K562 (cell line): ENCODE results near the gene HOXC5. TPM values are rescaled to one million over a fixed set of nuclear protein-coding genes. Genes with fewer than 3 reads are reported as not detected.

Experiments used
- ATAC-seq: fragments of 200-7000 bp; cut with Tn5 transposase; 3 replicates; pipeline ENCODE4 v1.9.1; 2020; ENCODE audit warnings: moderate library complexity
- BruUV-seq: library from RNA; stranded (reverse); fragments of 400-500 nt; replicated peaks from 2 replicates; lab custom pipeline; 2021; lab: Mats Ljungman, UMichigan
- CTCF ChIA-PET: fragments of 300-600 bp; formaldehyde crosslinking; extraction: SDS; loops from one replicate; lab custom pipeline; 2021; ENCODE audit warnings: low intra/inter-chr PET ratio; lab: Yijun Ruan, JAX
- POLR2A ChIA-PET: fragments of 300-600, 350-650 bp; sonication (Branson Sonifier 250); formaldehyde crosslinking; extraction: SDS; loops from one replicate; lab custom pipeline; 2021; ENCODE audit warnings: antibody characterized with exemption, inconsistent platforms; lab: Yijun Ruan, JAX
- DNase-seq, 4 experiments: peaks; one replicate each; pipeline versions ENCODE4 v3.0.0 to v3.0.0-alpha.2; 2011 to 2018; ENCODE audit warnings: low spot score in 3 of 4, mixed read lengths in 3 of 4; ENCODE audit errors: extremely low read depth in 1 of 4
- FAIRE-seq: peaks from 2 replicates; lab custom pipeline; 2011; peaks lifted over from hg19 to GRCh38; lab: Jason Lieb, UNC
- H2AFZ ChIP-seq: 2 replicates; pipeline ENCODE4 v1.6.0; 2011; ENCODE audit warnings: low read depth, low read length, control low read depth, inconsistent platforms
- H3K27ac ChIP-seq: fragments of 200-600 bp; 3 replicates; pipeline ENCODE4 v1.8.0; 2011; ENCODE audit warnings: low read depth, mild to moderate bottlenecking, control low read depth, inconsistent platforms, low read length, moderate library complexity, mixed read lengths; ENCODE audit errors: extremely low read depth
- H3K27me3 ChIP-seq, 2 experiments: fragments of 300-600 bp in 1 of 2; 2 replicates in 1 of 2; 3 replicates in 1 of 2; pipeline versions ENCODE4 v1.6.0 to v1.8.0; 2011; ENCODE audit warnings: inconsistent platforms in 2 of 2, low read length in 2 of 2, mild to moderate bottlenecking in 1 of 2, mixed read lengths in 1 of 2, moderate library complexity in 1 of 2; ENCODE audit not compliant: control insufficient read depth in 2 of 2, insufficient read depth in 2 of 2
- H3K36me3 ChIP-seq: fragments of 300-600 bp; 3 replicates; pipeline ENCODE4 v1.8.0; 2011; ENCODE audit warnings: mild to moderate bottlenecking, low read length, inconsistent platforms; ENCODE audit not compliant: control insufficient read depth, insufficient read depth
- H3K4me1 ChIP-seq, 2 experiments: fragments of 200-600 bp in 1 of 2; replicated peaks in 1 of 2; 2 replicates in 1 of 2; 3 replicates in 1 of 2; pipeline versions ENCODE4 v1.5.1 to v1.8.0; 2011; ENCODE audit warnings: inconsistent platforms in 2 of 2, low read length in 2 of 2, mild to moderate bottlenecking in 1 of 2, mixed read lengths in 1 of 2, moderate library complexity in 1 of 2; ENCODE audit not compliant: control insufficient read depth in 2 of 2, insufficient read depth in 2 of 2
- H3K4me2 ChIP-seq: 2 replicates; pipeline ENCODE4 v1.6.1; 2011; ENCODE audit warnings: low read length, control low read depth, inconsistent platforms, mixed read lengths; ENCODE audit not compliant: insufficient read depth
- H3K4me3 ChIP-seq: fragments of 200-600 bp; sonication (generic), shearing (Covaris generic); 2 replicates; pipeline ENCODE4 v1.5.1; 2016; ENCODE audit warnings: control low read depth, inconsistent platforms
- H3K79me2 ChIP-seq: fragments of 200-600 bp; 3 replicates; pipeline ENCODE4 v1.8.0; 2011; ENCODE audit warnings: low read length, inconsistent platforms; ENCODE audit not compliant: control insufficient read depth, insufficient read depth
- H3K9ac ChIP-seq, 2 experiments: 2 replicates each; pipeline versions ENCODE4 v1.6.0 to v1.6.1; 2011; ENCODE audit warnings: low read depth in 2 of 2, low read length in 2 of 2, control low read depth in 1 of 2, inconsistent platforms in 1 of 2, mild to moderate bottlenecking in 1 of 2, mixed read lengths in 1 of 2; ENCODE audit not compliant: insufficient read depth in 1 of 2
- H3K9me1 ChIP-seq: one replicate; pipeline ENCODE4 v1.6.0; 2011; ENCODE audit warnings: inconsistent platforms, mild to moderate bottlenecking, low read length, moderate library complexity; ENCODE audit not compliant: control insufficient read depth, insufficient read depth
- H3K9me3 ChIP-seq: replicated peaks from 2 replicates; pipeline ENCODE4 v1.5.1; 2011; ENCODE audit warnings: low read depth, low read length, inconsistent platforms; ENCODE audit not compliant: control insufficient read depth, insufficient read depth
- H4K20me1 ChIP-seq: replicated peaks from 2 replicates; pipeline ENCODE4 v1.6.1; 2011; ENCODE audit warnings: low read length, inconsistent platforms, mixed read lengths; ENCODE audit not compliant: control insufficient read depth, insufficient read depth
- AFF1 ChIP-seq, 2 experiments: fragments of 450-650 bp; IDR thresholded peaks; 2 replicates each; pipeline ENCODE4 v1.6.1; 2018; ENCODE audit warnings: mild to moderate bottlenecking in 2 of 2, low read depth in 1 of 2; ENCODE audit not compliant: partially characterized antibody in 2 of 2
- FIP1L1 ChIP-seq: fragments of 200-400 bp; formaldehyde crosslinking; IDR thresholded peaks from 2 replicates; pipeline ENCODE4 v1.6.1; 2018; ENCODE audit warnings: mild to moderate bottlenecking, low read depth, low read length; ENCODE audit not compliant: poor library complexity, severe bottlenecking
- FOXA3 ChIP-seq, 2 experiments: fragments of 450-650 bp in 1 of 2; sonication (generic) in 1 of 2; formaldehyde crosslinking; IDR thresholded peaks in 1 of 2; conservative IDR thresholded peaks in 1 of 2; 2 replicates each; pipeline versions ENCODE4 v1.4.0 to v1.8.0; 2020 to 2022; ENCODE audit warnings: mild to moderate bottlenecking in 2 of 2, missing genetic modification reagents in 1 of 2
- HCFC1 ChIP-seq: IDR thresholded peaks from 2 replicates; pipeline ENCODE4 v1.6.1; 2012; ENCODE audit warnings: low read depth, low read length, improper control_type of control experiment
- HEY1 ChIP-seq: fragments of 250-450 bp; sonication (Bioruptor Pico); IDR thresholded peaks from 2 replicates; pipeline ENCODE4 v1.5.0; 2020; ENCODE audit warnings: mild to moderate bottlenecking, moderate library complexity, borderline replicate concordance
- MITF ChIP-seq: IDR thresholded peaks from 2 replicates; pipeline ENCODE4 v1.6.1; 2014; ENCODE audit warnings: antibody characterized with exemption
- PKNOX1 ChIP-seq: fragments of 450-650 bp; IDR thresholded peaks from 2 replicates; pipeline ENCODE4 v1.6.1; 2016
- ZNF263 ChIP-seq: sonication (generic); formaldehyde crosslinking; IDR thresholded peaks from 2 replicates; pipeline ENCODE4 v1.8.0; 2022; ENCODE audit warnings: mild to moderate bottlenecking, missing genetic modification reagents, borderline replicate concordance
- WGBS: fragments of 100-300 bp; shearing (Covaris generic); methylation state at CpG from one replicate; pipeline ENCODE4 v1.1.6; 2016; ENCODE audit warnings: low coverage, mixed read lengths; ENCODE audit not compliant: insufficient coverage; ENCODE audit errors: missing lambda C conversion rate; 5-methylcytosine and 5-hydroxymethylcytosine counted together
- in situ Hi-C: fragments of 300-500 bp; cut with MboI; formaldehyde crosslinking; loops from 4 replicates; pipeline ENCODE4 v1.15.0; 2018; ENCODE audit warnings: inconsistent platforms, mixed read lengths
- intact Hi-C: fragments of 100-400 bp; cut with micrococcal nuclease; formaldehyde crosslinking; loops from 2 replicates; pipeline ENCODE4 v1.14.2; 2022
- polyA plus RNA-seq, 8 experiments: library from polyadenylated mRNA; depleted of rRNA in 4 of 8; stranded (reverse) in 5 of 8; unstranded in 3 of 8; fragments of >200 nt; fragmentation: Nextera tagmentation in 2 of 8; fragmentation: Illumina TruSeq in 1 of 8; extraction: Ambion mirVana in 2 of 8; extraction: Trizol in 1 of 8; gene quantifications; 2 replicates each; pipeline versions ENCODE4 v1.2.1 to v1.2.3, GENCODE V29; 2011 to 2014; ENCODE audit warnings: inconsistent platforms in 1 of 8, missing spikeins in 1 of 8
- total RNA-seq, 7 experiments: library from RNA; depleted of rRNA in 6 of 7; stranded (reverse); fragments of >200 nt in 6 of 7; fragmentation: Illumina TruSeq in 2 of 7; extraction: Trizol in 2 of 7; gene quantifications; 2 replicates each; pipeline versions ENCODE4 v1.2.1 to v1.2.3, GENCODE V29; 2011 to 2021; ENCODE audit warnings: low replicate concordance in 1 of 7

The HOXC5 gene
- total and polyA plus RNA-seq, 9 of the 15 experiments (the other 6 are each of a cell fraction or from before 2014, with no cell fraction given) = 0.10 to 0.44 (median 0.18) TPM; not detected in 4

DNA sequence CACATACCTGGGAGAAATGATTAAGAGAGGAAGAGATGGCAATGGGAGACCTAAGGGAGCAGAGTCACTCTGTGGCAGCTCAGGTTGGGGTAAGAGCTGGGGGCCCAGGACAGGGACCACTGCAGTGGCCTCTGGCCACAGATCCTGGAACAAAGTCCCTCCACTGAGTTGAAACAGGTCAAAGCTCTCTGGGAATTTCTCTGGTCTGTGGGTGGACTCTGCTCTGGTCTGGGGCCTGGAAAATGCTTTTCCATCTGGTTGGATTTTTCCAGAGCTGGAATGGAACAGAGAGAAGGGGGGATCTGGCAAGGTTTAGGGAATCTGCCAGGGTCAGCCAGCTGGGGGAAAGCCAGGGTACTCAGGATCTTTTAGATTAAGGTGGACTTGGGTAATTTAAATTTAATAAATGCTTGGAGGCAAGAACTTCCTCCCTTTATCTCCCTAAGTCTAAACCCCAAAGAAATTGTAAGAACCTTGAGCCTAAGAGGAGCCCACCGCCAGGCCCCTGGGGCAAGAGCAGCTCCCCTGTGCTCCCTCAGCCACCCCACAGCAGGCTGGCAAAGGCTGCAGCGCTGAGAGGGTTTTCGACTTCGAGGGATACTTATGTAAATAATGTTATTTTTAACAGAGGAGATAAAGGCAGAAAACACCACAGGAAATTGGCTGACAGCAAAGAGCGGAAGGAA lies 44.2 kb upstream of the HOXC5 start (continued):
- TF ChIP-seq FOXA3 (CRISPR knock-in tag; conservative IDR thresholded peaks at IDR 0.05 in 1 of 2, IDR thresholded peaks at IDR 0.05 in 1 of 2) = 0 out of 4 replicates have a peak, but pooled peaks of 1 of the 2 experiments have one; percentile 17
- no peak for TF ChIP-seq FIP1L1
- TF ChIP-seq, all 486 proteins: peak for 4

- POLR2A ChIA-PET = interaction anchor here (0.7 to 3.2 kb wide), 5 partner anchors 10 to 218 kb away, joined by 3 to 43 read pairs (median 5); partner anchors contain the start of gene HOXC9
- Histone ChIP-seq H3K4me2 (peak overlapping the region; percentile 59), H3K36me3 (no peaks in the 10 kb centered on the region), H2AFZ (peak overlapping the region; percentile 71), H3K9ac (peak overlapping the region in 1 of 2 experiments; percentile 64; a peak in 1 of 4 replicates), H3K27me3 (peaks cover 0 to 10% of the 10 kb centered on the region in 2 experiments; a peak in 2 of 5 replicates), H3K79me2 (no peaks in the 10 kb centered on the region), H3K27ac (no peak overlapping the region), H3K4me3 (peak overlapping the region; percentile 1; the same call in 1 of the 2 replicates), H3K9me1 (no peaks in the 10 kb centered on the region), H3K9me3 (no peaks in the 10 kb centered on the region), H4K20me1 (no peaks in the 10 kb centered on the region), H3K4me1 (peaks cover 43 to 51% of the 10 kb centered on the region in 2 experiments)
- BruUV-seq = no TSS peak
- WGBS = 6% methylated on average over 23 of the region's 28 CpGs
- CTCF ChIA-PET = interaction anchor here (0.5 to 1.3 kb wide), 5 partner anchors 16 to 246 kb away, joined by 3 to 4 read pairs (median 3); no protein-coding TSS in a partner anchor
- peak; percentile 98 for FAIRE-seq
- ATAC-seq = peak; percentile 59
- DNase-seq = peak in 2 of 4 experiments; percentile 50 to 78
- in situ Hi-C loops = loop anchor here (5.0 to 10.0 kb wide), 2 partner anchors 213 to 375 kb away; partner anchors contain the start of gene GPR84
- intact Hi-C loops = loop anchor here (10.0 kb wide), 1 partner anchor 375 kb away; the partner anchor contains the start of gene GPR84
- TF ChIP-seq HCFC1 = no peak
- TF ChIP-seq PKNOX1 = peak; percentile 27; the same call in 1 of the 2 replicates
- TF ChIP-seq AFF1 (IDR thresholded peaks at IDR 0.05; ENCODE audit: low read depth in 1 of 2, partially characterized antibody in 2 of 2) = peak in 1 of 2 experiments; percentile 14
- no peak for TF ChIP-seq HEY1 (CRISPR knock-in tag)
- peak; percentile 76 for TF ChIP-seq ZNF263 (CRISPR knock-in tag)
- no peak for TF ChIP-seq MITF
Measured at GRCh38 chr12:53989227-53990113, 43.4 kb upstream of the HOXC5 start.
